ENCODE data around the gene EPHA6.

DNA sequence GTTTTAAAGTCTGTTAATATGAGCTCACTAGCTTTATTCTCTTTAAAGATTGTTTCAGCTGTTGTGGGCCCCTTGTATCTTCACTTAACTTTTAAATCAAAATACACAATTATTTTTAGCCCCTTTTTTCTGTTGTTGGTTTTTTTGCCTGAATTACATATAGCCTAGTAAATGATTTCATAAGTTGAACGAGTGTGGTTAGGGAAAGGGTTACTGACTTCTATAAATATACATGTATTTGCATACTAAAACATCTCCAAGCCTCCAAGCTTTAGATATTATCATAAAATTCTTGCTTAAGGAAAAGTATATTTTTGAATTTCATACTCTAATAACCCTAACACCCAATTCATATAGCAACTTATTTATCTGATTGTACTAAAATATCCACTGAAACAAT, 877.0 kb downstream of the EPHA6 start:
- TF ChIP-seq, protein P1, sequence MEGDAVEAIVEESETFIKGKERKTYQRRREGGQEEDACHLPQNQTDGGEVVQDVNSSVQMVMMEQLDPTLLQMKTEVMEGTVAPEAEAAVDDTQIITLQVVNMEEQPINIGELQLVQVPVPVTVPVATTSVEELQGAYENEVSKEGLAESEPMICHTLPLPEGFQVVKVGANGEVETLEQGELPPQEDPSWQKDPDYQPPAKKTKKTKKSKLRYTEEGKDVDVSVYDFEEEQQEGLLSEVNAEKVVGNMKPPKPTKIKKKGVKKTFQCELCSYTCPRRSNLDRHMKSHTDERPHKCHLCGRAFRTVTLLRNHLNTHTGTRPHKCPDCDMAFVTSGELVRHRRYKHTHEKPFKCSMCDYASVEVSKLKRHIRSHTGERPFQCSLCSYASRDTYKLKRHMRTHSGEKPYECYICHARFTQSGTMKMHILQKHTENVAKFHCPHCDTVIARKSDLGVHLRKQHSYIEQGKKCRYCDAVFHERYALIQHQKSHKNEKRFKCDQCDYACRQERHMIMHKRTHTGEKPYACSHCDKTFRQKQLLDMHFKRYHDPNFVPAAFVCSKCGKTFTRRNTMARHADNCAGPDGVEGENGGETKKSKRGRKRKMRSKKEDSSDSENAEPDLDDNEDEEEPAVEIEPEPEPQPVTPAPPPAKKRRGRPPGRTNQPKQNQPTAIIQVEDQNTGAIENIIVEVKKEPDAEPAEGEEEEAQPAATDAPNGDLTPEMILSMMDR (IDR thresholded peaks at IDR 0.05; ENCODE audit: extremely low read depth in 1 of 2, insufficient read depth in 1 of 2, low read depth in 1 of 2, low read length in 2 of 2), result no peak
- TF ChIP-seq, protein P2, sequence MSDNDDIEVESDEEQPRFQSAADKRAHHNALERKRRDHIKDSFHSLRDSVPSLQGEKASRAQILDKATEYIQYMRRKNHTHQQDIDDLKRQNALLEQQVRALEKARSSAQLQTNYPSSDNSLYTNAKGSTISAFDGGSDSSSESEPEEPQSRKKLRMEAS (IDR thresholded peaks at IDR 0.05; ENCODE audit: insufficient read depth, insufficient read length), result no peak
- TF ChIP-seq FOS (IDR thresholded peaks at IDR 0.05; ENCODE audit: borderline replicate concordance, insufficient read depth, low read length), result no peak
- TF ChIP-seq POLR2A (IDR thresholded peaks at IDR 0.05; ENCODE audit: low read depth, low read length), result no peak
- TF ChIP-seq POLR2AphosphoS5 (IDR thresholded peaks at IDR 0.05; ENCODE audit: insufficient read depth, low read depth, low read length), result no peak
- TF ChIP-seq MYC (IDR thresholded peaks at IDR 0.05; ENCODE audit: low read depth, low read length), result no peak
- no peak for TF ChIP-seq EZH2 (IDR thresholded peaks at IDR 0.05; ENCODE audit: borderline replicate concordance, low read depth, low read length, severe bottlenecking)

All from endothelial cell of umbilical vein (primary cell).